HG03571 (cell line): ENCODE data around the gene RPLP2.

Experiments used
- ATAC-seq: cut with Tn5 transposase; IDR thresholded peaks from one replicate; pipeline ENCODE4 v1.9.1; 2021; ENCODE audit not compliant: unreplicated experiment

Gene RPLP2

GRCh38 chr11:846496-847098 is 36.8 kb downstream of the RPLP2 start:
- ATAC-seq = no peak

GRCh38 chr11:847876-848275 is 38.1 kb downstream of the RPLP2 start:
- ATAC-seq = no peak

- no peak for ATAC-seq
Observed at GRCh38 chr11:848380-848931, 38.7 kb downstream of the RPLP2 start.

GRCh38 chr11:849104-849824 is 39.5 kb downstream of the RPLP2 start:
- no peak for ATAC-seq

- ATAC-seq = no peak
Observed at GRCh38 chr11:849951-850774, 40.4 kb downstream of the RPLP2 start.

GRCh38 chr11:850775-851763 is 41.3 kb downstream of the RPLP2 start:
- no peak for ATAC-seq

GRCh38 chr11:852762-853161 is 43.0 kb downstream of the RPLP2 start:
- no peak for ATAC-seq

- no peak for ATAC-seq
Observed at GRCh38 chr11:853682-854448, 44.1 kb downstream of the RPLP2 start.

GRCh38 chr11:854601-855329 is 45.0 kb downstream of the RPLP2 start:
- no peak for ATAC-seq

- ATAC-seq = no peak
Observed at GRCh38 chr11:855330-855674, 45.5 kb downstream of the RPLP2 start.

GRCh38 chr11:855796-856195 is 46.0 kb downstream of the RPLP2 start:
- ATAC-seq = no peak

- no peak for ATAC-seq
Observed at GRCh38 chr11:856397-856796, 46.6 kb downstream of the RPLP2 start.

- ATAC-seq = no peak
Observed at GRCh38 chr11:858053-858761, 48.4 kb downstream of the RPLP2 start.

- no peak for ATAC-seq
Observed at GRCh38 chr11:858762-859339, 49.1 kb downstream of the RPLP2 start.

- no peak for ATAC-seq
Observed at GRCh38 chr11:859394-860131, 49.8 kb downstream of the RPLP2 start.

GRCh38 chr11:860234-861104 is 50.7 kb downstream of the RPLP2 start:
- no peak for ATAC-seq

GRCh38 chr11:861105-861479 is 51.3 kb downstream of the RPLP2 start:
- no peak for ATAC-seq
